GM19468 (cell line): Measurements from ENCODE around the gene PPFIA2.

Source experiments
- ATAC-seq: cut with Tn5 transposase; IDR thresholded peaks from one replicate; pipeline ENCODE4 v1.9.1; 2021; ENCODE audit warnings: mild to moderate bottlenecking, moderate library complexity, moderate number of reproducible peaks; ENCODE audit not compliant: unreplicated experiment; ENCODE audit errors: extremely low read depth

Gene PPFIA2

DNA sequence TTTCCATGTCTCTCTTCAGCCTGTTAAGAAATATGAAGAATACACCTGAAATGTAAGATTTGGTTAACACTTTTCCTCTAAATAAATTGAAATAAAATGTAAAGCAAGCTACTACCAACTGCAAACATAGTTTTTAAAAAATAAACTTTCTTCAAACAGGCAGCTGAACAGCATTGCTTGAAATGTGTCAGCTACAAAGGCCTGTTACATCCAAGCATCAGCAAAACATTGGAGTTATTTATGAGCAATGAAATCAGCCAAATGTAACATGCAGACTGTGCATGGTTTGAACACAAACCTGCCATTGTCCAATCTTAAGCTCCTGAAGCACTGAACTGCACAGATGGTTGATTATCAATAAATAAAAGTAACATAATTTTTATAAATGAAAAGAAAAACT is 390.0 kb downstream of the PPFIA2 start:
- ATAC-seq = no peak

DNA sequence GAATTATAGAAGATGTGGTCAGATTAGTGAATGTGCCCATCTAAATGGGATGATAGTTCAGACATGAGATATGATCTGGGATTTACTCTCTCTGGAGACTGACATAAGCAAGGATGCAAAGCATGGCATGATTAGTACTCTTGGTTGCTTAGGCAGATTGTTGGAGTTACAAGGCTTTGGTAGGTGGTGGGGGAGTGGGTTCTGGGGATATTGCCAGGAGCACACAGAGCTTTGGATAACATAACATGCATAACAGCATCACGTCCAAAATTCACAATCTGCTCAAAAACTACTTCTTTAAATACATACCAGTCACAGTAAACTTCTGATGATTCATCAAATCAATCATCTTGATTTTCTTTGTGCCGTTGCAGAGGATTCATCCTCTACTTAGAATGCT is 393.9 kb downstream of the PPFIA2 start:
- no peak for ATAC-seq

DNA sequence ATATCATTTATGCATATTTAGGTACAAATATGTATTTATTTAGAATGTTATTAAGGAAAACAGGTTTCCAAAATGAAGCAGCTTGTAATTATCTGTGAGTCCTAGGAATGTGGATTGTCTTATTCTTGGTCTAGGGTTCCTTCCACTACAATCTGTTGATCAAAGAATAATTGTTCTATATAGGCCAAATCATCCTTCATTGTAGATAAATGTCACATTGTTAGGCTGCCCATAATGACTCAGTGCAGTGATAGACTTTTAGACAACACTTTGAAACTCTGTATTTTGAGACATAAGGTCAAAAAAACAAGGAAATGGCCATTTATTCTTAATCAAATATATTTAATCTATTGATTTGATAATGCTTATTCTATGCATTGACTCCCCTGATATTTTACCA is 398.2 kb downstream of the PPFIA2 start:
- no peak for ATAC-seq

DNA sequence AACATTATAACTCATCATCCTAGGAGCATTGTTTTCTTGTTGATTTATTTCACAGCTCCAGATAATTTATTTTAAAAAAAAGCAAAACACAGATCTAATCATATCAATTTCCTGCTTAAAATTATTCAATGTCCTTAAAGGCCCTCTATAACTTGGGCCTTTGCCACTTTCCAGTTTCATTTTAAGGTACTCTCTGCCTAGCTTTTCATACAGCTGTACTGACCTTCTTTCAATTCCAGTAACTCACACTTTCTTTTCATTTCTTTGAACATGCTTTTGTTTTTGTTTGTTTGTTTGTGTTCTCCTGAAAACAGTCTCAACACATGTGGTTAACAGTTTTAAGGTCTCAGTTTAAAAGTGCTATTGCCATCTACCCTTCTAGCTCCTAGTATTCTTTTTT is 399.4 kb downstream of the PPFIA2 start:
- ATAC-seq = no peak

DNA sequence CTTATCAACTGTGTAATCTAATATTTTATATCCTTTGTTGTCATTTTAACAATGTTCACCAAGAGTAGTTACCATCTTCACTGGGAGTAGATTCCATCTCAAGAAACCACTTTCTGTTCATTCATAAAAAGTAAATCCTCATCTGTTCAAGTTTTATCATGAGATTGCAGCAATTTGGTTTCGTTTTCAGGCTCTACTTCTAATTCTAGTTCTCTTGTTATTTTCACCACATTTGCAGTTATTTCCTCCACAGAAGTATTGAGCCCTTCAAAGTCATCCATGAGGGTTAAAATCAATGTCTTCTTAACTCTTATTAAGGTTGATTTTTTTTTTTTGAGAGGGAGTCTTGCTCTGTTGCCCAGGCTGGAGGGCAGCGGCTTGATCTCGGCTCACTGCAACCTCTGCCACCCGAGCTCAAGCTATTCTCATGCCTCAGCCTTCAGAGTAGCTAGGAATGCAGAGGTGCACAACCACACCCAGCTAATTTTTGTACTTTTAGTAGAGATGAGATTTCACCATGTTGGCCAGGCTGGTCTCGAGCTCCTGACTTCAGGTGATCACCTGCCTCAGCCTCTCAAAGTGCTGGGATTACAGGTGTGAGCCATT is 404.7 kb downstream of the PPFIA2 start:
- no peak for ATAC-seq

DNA sequence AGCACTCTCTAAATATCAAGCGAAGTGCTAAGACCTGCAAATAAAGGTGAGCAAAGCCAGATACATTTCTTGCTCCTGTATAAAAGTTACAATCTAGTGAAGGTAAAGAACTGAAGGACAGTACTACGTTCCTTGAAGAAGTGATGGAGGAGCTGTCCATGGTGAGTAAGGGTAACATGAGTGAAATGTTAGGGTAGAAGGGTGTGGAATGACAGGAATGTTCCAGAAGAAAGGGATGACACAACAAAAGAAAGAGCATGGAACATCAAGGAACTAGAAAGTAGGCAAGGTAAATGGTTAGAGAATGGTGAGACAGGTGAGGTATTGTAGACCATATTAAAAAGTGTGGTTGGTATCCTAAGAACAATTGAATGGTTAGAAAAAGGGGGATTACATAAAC is 408.8 kb downstream of the PPFIA2 start:
- ATAC-seq = no peak

DNA sequence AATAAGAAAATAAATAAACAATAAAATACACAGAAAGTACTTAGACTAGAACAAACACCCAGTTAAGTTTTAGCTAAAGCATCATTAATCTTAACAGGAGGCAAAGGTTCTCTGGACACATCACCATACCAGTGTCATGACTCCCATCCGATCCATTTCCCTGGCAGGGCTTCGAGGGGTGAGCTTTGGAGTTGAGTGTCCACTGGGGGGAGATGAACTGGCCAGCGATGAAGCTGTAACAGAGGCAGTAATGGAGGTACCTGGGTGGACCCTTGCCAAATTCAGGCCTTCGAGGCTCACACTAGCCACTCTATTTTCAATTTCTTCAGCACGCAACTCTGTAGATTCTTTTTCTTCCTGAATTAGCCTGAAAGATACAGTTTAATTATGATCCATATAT is 411.7 kb downstream of the PPFIA2 start:
- ATAC-seq = no peak

DNA sequence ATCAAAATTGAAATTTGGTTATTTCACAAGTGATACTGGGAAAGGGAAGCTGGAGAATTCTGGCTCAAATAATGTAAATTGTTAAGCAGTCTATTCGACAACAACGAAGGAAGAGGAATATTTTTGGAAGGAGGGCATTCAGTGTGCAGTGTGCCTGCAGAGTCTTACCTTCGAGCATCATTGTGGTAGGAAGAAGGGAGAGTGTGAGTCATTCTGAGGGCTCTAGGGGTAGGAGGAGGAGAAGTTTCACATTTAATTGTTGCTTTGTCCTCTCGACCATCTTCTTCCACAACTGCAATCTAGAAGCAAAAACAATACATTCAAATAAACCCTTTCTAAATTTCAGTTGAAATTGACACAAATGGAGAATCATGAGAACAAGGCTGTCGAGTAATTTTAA is 418.2 kb downstream of the PPFIA2 start:
- ATAC-seq = no peak

DNA sequence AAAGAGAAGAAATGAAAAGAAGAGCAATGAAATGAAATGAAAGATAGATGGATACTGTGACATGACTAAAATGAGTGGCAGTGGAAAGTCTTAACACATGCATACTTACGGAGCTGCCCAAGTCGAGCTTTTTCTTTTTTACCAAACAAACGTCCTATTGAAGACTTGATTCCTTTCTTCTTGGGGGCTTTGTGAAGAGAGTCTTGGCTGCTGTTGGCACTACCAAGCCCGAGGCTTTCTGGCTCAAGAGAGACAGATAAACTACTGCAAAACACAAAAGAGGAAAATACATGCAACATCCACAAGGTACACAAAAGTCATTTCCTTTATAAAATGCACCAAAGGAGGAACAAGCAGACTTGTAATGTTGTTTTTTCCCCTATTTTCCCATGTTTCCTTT is 420.1 kb downstream of the PPFIA2 start:
- no peak for ATAC-seq

DNA sequence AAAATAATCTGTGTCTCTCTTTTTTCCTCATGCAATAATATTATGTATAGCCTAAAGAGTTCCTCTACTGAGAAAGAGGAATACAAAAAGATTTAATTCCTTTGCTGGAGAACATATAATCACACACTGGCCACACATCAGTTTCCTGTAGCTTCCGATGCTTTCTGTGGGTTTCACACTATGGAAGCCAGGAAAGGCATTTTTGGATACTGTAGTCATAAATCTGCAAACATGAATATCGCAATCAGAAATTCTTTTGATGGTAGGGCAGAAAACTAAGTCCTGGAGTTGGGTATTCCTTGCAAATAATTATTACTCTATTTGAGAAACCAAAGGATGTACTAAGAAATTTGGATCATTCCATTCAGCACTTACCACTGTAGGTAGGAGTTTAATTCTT is 421.3 kb downstream of the PPFIA2 start:
- no peak for ATAC-seq

DNA sequence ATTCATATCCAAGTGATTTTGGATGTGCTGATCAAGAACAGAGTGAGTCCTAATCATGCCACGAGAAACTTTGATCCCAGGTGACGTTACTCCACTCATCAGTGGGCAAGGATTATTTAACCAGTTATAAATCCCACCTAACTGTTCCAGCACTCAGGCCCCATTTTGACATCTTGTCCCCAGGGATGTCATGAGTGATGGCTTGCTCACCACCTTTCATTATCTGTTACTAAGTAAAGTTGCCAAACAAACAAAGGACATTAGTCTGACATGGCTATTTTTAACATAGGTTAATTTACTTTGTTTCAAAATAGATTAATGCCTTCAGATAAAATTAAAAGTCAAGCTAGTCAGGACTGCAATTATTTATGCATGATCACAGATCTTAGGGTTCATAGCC is 425.3 kb downstream of the PPFIA2 start:
- no peak for ATAC-seq

DNA sequence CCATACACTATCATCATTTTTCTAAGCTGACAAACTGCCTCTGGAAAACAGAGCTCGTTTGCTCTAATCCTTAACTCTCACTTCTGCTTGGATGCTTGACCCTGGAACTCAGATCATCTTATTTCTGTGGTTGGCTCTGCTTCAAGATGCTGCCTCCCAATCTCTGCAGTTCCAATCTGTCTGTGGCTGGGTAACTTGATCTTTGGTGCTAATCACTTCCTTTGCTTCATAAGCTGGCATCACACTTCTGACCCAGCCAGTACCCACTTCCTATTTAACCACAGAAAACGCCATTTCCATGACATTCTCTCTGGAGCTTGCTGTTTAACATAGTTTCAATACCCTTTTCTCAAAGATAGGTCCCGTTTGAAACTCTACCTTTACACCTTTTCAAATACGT is 427.1 kb downstream of the PPFIA2 start:
- ATAC-seq = no peak

DNA sequence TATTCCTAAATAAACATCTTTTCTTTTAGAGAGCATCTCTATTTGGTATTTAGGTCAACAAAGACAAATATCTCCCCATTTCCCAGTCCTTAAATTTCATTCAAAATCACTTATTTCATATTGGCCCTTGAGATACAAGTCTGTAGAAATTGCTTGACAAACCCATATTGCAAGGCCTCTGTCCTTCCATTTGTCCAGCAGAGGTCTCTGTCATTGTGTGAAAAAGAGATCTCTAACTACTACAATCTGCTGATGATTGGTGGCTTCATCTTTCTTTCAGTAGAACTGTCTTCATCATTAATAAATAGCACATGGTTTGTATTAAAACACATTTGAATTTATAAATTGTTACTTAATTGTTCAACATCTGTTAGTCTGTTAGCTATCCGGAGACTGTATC is 428.7 kb downstream of the PPFIA2 start:
- no peak for ATAC-seq

DNA sequence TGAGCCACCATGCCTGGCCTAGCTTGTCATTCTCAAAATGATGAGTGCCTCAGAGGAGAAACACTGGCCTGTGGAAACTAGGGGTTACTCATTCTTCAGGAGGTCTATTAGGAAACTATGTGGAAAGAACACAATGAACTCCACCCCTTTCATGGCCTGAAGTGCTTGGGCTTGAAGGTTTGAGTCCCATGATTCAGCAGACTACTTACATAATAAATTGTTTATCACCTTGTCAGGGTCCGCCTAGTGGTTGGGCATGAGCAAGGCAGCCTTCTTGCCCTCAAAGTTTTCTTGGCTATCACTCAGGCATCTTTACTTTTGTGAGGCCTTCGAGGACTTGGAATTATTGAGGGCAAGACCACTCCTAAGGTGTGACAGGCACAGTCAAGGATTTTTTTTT is 430.1 kb downstream of the PPFIA2 start:
- peak; percentile 42 for ATAC-seq

DNA sequence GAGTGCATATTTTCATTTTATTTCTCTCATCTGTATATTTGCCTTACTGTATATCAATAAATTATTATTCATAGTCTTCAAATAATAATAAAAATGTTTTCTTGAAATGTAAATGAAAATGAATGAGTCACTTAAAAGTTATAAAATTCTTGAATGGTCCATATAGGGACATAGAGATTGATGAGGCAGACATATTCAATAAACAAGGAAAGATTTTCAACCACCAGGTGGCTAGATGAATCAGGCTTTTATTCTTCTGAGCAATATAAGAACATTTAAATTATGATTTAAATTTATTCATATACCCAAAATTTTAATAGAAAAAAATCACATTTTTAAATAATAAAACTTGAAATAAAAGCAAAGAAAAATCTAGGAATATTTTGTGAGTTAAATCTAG is 431.7 kb downstream of the PPFIA2 start:
- no peak for ATAC-seq

DNA sequence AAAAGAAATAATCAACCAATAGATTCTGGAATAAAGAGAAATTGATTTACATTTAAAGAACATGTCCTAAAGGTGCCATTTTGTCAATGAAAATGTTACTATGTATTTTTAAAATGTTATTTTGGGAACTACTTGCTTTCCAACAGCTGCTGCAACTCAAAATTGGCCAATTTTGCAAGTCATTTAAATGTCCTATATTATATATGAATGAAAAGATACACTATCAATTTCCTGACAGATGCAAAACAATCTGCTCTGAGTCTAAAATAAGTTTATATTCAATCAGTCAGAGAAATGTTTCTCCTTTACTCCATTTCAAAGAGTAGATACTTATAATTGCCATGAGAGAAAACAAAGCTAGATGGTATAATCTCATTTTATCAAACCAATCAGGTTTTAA is 434.1 kb downstream of the PPFIA2 start:
- no peak for ATAC-seq

DNA sequence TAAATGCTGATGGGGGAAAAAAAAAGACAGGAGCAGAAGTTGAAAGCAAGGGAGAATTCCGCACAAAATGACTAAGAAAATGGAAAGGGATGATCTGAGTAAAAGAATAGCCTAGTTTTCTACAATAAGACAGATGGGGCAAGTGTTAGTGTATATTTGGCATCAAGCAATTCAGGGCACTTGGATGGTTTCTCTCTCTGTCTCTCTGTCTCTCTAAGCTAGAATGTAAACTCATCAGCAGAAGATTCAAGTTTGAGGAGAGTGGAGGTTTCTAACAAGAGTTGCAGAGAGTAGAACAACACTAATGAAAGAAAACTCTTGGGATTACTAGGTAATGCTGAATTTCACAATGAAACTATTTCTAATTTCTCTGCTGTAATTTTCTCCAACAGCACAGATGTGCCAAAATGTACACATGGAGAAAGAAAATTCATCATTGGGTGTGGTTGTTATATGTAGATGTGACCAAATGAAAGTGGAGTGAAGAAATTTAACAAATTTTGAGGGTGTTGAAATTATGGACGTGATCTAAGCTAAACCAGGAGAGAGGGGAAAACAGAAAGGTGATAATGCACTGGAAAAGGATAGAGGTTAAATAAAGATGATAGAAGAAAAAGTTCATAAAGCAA is 444.1 kb downstream of the PPFIA2 start:
- no peak for ATAC-seq

DNA sequence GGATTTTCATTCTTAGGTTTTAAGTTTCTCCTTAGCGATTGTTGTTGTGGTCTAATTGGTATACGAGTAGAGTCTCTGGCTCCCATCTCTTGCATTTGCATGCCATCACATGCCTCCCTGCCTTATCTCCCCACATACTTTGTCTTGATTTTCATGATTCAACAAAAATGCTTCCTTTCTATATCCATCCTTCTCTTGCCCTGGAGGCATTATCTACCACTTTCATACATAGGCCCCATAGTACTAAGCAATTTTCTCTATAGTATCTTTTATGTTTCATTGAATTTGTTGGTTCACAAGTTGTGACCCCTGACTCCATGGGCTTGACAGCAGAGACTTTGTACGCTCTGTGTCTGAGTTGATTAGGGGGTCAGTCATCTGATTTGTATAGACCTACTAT is 455.2 kb downstream of the PPFIA2 start:
- ATAC-seq = no peak

DNA sequence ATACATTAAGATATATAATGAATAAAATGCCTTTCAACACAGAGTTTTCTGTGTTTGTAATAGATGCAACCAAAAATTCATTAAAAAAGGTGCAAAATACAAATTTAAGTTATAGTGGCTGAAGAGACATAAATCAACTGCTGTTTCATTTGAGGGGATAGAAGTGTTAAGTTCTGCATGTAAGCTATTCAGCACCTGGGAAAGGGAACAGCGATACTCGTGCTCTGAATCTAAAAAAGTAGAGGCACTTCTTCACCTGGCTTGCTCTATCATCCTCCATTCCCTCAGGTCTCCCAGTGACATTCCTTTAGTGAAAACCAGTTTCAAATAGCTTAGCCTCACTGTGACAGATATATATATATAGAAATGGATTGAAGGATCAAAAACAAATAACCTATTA is 458.7 kb downstream of the PPFIA2 start:
- no peak for ATAC-seq

DNA sequence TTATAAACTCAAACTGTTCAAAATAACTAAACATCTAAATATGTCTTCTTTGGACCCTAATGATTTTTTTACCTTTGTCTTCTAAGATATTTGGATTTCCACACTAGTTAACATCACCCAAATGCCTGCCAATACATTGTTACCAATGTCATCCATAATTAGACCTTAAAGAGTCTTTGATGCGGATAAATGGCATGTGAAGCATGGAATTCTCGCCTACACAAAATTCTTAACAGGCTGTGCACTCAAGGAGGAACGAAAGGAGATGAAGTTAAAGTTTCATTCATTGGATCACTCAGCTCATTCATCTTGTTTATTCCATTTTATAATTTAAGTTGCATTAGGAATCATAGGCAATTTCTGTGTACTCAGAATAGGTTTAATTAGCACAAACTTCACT is 461.5 kb downstream of the PPFIA2 start:
- ATAC-seq = no peak

DNA sequence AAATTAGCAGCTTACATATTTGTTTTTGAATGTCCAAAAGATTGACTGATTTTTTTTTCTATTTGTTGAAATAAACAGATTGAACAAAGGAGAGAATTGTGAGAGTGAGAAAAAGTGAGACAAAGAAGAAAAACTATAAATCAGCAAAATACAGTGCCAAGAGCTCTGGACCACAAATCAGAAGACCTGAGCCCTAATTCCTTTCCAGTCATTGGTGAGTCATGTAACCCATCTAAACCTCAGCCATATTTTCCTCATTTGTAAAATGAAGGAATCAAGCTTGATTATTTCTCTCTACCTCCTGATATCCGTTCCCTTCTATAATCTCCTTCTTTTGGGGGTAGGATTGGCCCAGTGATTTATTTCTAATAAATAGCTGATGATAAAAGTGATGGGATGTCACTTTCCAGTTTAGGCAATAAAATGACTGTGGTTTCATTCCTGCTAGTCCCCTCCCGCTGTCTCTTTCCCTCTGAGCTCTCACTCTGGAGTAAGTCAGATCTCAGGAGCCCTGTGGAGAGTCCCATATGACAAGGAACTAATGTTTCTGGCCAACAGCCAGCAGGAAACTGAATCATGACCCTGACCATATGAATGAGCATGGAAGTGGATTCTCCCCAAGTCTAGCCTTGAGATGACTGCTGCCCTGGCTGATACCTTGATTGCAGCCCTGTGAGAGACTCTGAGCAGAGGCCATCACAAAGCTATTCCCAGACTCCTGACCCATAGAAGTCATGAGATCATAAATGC is 462.4 kb downstream of the PPFIA2 start:
- no peak for ATAC-seq

DNA sequence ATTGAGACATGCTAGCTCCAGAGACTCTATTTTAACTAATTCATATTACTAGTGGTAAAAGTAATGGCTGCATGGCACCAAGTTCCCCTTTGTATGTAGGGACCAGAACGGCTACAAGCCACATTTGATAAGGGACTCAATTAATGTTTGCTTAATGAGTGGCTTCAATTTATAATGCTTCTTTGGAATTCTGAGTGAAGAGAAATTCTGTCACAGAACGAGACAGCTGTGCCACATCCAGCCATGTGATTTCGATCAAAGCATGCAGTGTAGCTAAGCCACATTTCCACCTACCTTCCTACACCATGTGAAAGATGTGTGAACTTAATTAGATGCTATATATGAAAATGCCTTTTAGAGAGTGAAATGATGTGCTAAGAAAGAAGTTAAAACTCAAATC is 463.9 kb downstream of the PPFIA2 start:
- ATAC-seq = no peak
